Measurements from ENCODE around the gene OSBPL10. TPM values are rescaled to one million over a fixed set of nuclear protein-coding genes. Genes with fewer than 3 reads are reported as not detected.

The OSBPL10 gene
- polyA plus RNA-seq, 1 donor = 6.8 TPM

DNA sequence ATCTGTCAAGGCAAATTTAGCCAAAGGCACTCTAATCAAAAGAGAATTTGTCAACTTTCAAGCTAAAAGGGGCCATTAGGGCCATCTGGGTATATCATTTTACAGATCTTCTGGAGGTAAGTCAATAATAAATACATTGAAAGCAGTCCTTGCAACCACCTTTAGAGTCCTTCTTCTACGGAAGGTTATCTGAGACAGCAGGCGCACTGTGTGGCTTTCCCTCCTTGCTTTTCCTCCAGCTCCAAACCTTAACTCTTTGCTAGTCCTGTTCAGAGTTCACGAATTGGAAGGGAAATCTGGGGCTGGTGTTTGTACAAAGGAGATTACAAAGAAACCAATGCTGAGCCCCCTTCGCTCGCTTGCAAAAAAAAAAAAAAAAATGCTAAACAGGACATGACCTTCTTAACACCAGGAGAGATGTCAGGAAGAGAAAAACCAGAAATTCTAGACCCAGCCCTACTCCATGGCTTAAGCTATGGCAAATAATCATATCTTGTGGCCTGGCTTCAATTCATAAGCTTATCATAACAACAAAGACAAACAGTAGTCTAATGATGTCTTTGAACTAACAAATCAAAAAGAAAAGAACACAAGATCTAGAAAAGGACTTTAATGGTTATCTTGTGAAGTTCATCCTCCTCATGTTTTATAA lies 232.7 kb downstream of the OSBPL10 start:
- no peak for DNase-seq (ENCODE audit: low read depth)

DNA sequence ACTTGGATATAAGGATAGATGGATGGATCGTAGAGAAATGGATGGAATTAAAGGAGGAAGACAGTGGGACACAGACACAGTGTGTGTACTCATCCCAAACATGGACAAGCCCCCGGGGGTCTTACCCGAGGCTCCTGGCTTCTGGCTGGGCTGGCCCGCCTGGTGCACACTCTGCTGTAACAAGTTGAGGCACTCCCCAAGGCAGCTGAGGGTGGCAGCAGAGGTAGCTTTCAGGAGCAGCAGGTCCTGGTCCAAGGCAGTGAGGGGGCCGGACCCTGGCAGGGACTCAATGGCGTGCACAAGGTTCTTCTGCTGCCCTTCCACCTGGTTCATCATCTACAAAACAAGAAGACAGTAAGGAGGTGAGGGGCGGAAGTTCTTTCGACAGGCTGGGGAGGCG lies 233.3 kb downstream of the OSBPL10 start:
- DNase-seq (ENCODE audit: low read depth) = no peak

DNA sequence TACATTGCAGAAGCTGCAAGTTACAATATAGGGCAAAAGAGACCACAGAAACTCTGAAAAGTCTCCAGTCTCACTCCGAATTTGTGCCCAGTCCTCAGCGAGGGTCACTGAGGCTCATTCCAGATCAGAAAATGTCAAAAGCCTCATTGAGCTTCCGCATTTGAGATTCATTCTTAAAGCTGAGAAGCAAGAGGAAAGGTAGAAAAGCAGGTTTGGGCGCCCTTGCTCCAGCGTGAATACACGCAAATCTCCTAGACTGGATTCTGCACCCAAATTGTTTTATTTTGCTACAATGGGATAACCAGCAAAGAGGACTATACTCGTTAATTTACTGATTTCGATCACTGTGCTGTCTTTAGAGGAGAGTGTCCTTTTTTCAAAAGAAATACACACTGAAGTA lies 236.1 kb downstream of the OSBPL10 start:
- no peak for DNase-seq (ENCODE audit: low read depth)

DNA sequence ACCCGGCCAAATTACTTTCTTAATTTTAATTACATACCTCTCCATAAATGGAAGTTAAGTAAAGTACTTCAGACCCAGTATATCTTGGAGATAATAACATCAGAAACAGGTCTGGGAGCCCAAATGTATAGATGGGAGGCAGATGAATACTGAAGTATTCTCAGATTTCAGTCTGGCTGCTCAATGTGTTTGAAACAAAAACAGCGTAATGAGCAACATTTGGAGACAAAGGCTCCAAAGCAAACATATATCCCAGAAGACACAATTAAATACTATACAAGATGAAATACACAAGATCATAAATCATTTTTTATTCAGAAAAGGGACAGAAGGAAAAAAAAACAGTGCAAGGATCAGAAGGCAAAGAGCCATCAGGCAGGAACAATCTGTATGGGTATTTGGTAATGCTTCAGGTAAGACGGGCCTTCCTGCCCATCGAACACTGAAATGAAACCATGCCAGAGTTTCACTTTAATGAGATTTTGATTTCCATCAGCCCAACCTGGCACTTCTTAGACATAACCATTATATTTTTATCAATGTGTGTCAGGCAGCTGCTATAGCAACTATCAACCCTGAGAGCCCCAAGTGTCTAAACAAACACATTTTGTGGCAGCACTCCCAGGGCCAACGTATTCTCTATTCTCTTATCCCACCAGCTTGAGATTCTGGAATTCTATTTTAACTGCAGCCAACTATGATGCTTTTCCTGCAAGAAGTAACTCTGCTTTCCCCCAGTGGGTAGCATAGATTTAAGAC lies 237.6 kb downstream of the OSBPL10 start:
- DNase-seq (ENCODE audit: low read depth) = no peak

DNA sequence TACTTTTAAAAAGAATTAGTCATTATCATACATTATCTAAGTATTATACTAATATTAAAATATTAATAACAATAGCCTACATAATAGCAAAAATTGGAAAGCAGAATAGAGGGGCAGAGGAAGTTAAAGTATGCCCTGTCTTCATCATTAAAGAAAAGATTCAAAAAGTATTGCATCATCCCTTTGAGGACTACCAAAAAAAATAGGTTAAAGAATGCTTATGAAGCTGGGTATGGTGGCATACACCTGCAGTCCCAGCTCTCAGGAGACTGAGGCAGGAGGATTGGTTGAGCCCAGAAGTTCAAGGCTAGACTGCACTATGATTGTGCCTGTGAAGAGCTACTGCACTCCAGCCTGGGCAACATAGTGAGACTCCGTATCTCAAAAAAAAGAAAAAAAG lies 240.7 kb downstream of the OSBPL10 start:
- DNase-seq (ENCODE audit: low read depth) = no peak

DNA sequence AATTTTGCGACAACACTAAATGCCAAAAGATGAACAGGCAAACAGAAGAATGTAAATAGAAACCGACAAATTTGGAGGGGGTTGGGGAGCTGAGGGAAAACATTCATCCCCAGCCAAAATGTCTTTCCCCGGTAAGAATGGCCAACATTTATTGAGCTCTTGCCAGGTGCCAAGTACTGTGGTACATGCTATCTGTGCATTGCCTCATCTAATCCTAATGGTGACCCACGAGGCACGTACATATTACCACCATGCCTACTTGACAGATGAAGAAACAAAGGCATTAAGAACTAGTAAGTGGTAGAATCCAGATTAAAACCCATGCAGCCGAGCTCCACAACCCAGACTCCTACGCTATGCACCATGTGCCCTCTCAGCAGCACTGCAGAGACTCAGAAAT lies 242.7 kb downstream of the OSBPL10 start:
- no peak for DNase-seq (ENCODE audit: low read depth)

DNA sequence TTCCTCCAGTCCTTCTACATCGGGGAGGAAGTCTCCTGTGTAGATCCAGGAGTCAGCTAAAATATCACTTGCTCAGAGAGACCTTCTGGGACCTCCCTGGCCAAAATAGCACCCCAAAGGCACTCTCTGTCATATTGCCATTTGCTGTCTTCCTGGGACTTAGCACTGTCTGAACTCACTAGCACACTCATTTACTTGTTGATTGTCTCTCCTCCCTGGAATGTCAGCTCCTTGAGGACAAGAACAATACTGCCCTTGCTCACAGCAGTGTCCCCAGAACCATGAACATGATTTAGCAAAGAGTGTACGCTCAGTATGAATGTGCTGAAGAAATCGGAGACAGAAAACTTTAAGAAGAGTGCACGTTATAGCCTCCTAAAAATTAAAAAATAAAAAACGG lies 245.4 kb downstream of the OSBPL10 start:
- DNase-seq (ENCODE audit: low read depth) = no peak

DNA sequence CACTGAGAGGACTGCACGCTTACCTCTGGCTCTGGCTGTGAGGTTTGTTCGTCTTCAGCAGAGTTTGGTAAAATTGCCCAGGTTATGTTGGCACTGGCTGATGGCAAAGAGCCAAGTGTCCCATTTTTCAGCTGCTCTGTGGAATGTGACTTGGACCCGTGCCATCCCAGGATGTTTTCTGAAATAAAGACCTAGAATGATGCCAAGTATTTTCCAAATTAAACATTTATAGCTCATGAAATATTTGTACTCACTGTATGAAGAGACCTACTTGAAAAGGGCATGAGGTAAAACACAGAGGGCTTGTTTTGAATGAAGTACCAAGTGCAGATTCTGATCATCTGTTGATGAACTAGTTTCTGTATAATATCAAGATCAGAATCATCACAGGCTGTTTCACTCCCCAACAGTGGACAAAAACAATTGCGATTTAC lies 247.8 kb downstream of the OSBPL10 start:
- no peak for DNase-seq (ENCODE audit: low read depth)

DNA sequence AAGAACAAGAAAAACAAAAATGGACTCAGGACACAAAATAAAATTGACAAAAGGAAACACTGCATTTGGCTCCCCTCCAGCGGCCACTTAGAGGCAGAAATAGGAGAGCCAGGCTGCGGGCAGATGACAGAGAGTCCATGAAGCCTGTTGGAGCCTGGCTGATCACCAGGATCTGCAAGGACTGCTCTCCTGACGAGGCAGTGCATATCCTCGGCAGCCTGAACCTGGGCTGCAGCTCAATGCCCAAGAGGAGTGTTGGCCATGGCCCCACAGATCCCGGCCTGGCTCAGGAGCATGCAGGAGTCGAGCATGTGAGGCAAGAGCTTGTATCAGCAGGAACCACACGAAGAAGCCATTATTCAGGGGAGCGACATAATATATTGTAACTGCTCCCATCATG lies 248.5 kb downstream of the OSBPL10 start:
- no peak for DNase-seq (ENCODE audit: low read depth)

DNA sequence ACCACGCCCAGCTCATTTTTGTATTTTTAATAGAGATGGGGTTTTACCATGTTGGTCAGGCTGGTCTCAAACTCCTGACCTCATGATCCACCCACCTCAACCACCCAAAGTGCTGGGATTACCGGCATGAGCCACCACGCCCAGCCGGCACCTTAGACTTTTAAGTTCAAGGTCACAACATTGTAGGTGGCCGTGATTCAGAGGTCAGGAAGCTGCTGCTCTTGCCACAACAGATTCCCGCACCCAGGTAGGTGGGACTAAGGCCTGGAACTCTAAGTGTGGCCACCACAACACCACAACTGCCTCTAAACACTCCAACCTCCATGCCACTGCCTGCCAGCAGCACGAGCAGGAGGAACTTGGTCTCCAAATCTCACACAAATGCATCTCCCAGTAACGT lies 251.5 kb downstream of the OSBPL10 start:
- DNase-seq (ENCODE audit: low read depth) = no peak

DNA sequence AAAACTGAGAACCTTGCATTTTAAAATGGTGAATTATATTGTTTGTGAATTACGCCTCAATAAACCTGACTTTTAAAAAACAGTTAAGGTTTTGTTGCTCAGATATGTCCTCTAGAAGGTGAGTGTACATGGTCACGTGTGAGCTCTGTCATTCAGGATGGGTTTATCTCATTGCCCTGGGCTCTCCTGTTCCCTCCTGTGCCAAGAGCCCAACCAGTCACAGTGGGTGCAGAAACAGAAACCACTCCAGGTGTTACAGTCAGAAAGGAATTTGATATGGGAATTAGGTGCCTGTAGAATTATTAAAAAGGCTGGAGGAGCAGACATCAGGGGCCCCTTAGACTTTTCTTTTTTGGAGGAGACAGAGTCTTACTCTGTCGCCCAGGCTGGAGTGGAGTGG lies 252.0 kb downstream of the OSBPL10 start:
- no peak for DNase-seq (ENCODE audit: low read depth)

DNA sequence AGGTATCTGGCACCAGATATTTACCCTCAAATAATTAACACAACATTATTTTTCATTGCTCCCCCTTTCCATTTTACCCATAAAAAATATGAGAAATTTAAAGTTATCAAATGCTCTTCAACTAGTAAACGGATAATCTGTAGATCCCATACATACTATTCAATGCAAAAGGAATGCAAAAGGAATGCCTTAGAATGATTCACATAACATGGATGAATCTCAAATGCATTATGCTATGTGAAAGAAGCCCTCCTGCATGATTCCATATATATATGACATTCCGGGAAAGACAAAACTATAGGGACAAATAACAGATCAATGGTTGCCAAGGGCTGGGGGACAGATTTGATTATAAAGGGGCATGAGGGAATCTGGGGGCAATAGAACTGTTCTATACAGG lies 252.7 kb downstream of the OSBPL10 start:
- DNase-seq (ENCODE audit: low read depth) = no peak

DNA sequence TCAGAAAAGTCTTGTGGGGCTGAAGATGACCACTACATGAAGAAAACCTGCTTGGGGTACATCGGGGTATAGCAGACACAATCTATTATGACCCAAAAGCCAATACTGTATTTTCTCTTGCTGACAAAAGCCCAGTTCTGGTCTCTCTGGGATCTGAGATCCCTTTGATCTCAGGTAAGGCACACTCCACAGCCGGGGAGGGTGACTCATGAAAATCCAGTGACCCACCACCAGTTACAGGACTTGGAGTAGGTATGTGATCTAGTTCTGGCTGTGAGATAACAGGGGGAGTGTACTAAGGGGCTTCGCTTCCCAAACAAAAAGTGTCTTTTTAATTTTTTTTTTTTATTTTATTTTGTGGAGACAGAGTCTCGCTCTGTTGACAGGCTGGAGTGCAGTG lies 255.1 kb downstream of the OSBPL10 start:
- DNase-seq (ENCODE audit: low read depth) = no peak

DNA sequence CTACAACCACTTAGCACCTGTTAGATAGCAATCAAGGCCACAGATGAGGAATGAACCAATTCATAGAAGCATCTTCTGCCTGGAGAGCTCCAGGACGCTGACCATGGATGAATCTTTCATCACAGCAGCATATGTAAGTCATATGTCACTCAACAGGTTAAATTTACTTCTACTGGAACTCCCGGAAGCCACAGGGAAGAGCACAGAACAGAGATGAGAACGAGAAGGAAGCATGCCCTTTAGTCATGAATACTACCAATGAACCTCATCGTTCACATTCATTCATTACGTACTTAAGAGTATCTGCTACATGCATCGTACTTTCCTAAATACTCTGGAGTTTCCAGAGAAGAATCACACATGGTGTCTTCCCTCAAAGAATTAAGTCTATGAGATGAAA lies 255.5 kb downstream of the OSBPL10 start:
- DNase-seq (ENCODE audit: low read depth) = no peak

DNA sequence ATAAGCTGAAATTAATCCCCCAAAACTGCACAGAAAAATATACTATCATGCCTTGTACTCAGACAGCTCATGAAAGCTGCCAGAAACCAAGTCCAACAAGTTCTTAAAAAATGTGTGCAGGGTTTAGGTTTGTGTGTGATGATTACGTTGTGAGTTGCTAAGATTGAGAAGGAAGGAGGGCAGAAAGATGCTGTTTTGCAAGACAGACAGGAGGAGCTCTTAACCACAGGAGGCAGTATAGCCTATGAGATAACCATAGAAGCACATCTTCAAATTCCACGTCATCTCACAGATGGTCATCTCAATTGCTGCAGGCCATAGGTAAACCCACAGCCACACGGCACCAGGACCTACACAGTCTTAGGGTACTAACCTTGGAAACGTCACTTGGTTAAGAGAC lies 256.4 kb downstream of the OSBPL10 start:
- DNase-seq (ENCODE audit: low read depth) = no peak

DNA sequence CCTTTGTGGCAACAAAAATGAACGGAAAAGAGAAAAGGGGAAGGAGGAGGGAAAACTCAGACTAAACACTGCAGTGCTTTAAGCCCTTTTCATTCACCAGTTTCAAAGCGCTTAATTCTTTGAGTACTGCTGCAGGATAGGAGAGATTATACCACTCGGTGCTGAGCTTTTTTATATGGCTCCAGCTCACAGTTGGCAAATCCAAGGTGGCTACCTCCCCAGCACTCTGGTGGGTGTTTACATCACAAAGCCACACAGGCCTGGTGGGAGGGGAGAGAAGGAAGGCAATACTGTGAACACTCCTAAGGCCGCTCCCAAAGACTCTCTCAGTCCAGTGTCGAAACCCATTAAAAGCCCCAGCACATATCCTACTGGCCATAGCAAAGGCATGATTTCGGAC lies 256.9 kb downstream of the OSBPL10 start:
- DNase-seq (ENCODE audit: low read depth) = no peak

DNA sequence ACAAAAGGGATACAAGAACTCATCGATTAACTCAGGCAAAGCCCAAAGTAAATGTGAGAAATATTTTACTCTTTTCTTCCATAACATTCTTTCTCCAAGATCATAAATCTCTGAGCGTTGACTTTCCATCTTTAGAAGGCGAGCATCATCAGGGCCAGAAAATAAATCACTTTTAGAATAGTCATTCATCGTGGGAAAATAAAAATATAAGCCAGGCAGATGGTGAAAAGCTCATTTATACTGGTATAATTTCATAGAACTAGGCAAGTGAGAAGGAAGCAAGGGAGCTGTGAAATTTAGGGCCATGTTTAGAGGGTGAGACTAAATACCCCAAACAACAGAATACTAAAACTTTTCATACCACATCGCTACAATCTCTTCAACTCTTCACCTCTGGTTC lies 257.4 kb downstream of the OSBPL10 start:
- no peak for DNase-seq (ENCODE audit: low read depth)

DNA sequence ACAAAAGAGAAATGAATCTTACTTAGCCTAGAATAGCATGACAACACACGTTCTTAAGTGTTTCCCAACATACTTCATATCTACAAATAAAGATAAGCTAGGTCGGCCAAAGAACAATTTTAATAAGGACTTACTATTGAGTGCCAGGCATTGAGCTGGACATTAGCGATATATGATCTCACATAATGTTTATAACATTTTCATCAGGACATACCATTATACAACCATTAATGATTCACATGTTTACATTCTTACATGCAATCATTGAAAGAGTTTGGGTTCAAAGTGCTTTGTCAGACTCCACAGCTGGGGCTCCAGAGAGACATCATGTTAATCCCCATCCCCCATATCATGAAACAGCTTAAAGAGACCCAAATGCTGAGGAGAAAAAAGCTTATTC lies 259.4 kb downstream of the OSBPL10 start:
- DNase-seq (ENCODE audit: low read depth) = no peak

DNA sequence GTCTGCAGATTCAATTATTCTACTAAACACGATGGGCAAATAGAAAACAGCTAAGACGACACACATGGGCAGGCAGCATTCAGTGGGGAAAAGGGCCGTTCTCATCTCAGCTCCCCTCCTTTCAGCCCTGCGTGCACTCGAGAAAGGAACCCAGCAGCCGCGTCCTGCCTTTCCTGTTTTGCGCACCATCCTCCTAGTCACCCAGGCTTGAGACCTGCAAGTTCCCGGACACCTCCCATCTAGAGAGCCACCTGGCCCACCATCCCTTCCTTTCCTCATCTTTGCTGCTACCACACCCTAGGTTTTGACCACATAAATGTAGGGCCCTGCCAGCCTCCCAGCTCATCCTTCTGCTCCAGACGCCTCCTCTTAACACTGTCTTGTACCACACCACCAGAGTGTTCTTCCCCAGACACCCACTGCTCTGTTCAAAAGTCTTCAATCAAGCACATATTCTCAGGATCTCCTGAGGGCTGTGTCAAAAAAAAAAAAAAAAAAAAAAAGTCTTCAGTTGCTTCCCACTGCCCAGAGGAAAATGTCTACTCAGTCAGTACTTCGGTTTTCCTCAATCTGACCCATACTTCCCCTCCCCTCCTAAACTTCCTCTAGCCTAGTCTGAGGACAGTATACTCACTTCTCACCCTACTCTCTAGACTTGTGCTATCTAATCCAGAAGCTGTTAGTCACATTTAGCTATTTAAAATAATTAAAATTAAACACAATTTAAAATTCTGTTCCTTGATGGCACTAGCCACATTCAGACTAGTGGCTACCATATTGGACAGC lies 266.4 kb downstream of the OSBPL10 start:
- DNase-seq (ENCODE audit: low read depth) = no peak

DNA sequence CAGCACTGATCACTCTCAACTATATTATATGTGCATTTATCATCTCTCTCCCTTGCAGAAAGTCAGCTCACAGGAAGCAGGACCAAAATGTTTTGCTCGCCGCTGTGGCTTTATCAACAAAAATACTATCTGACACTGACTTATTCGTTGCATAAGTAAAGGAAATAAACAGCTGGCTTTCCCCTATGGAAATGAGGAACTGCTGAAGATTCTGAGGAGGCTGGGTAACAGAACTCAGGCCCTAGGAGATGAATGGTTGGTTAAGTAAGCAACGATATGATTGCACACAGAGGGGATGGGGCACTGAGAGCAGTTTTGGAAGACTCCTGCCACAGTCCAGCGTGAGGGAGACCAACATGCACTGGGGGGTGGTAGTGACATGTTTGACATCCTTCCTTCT lies 267.2 kb downstream of the OSBPL10 start:
- DNase-seq (ENCODE audit: low read depth) = no peak

DNA sequence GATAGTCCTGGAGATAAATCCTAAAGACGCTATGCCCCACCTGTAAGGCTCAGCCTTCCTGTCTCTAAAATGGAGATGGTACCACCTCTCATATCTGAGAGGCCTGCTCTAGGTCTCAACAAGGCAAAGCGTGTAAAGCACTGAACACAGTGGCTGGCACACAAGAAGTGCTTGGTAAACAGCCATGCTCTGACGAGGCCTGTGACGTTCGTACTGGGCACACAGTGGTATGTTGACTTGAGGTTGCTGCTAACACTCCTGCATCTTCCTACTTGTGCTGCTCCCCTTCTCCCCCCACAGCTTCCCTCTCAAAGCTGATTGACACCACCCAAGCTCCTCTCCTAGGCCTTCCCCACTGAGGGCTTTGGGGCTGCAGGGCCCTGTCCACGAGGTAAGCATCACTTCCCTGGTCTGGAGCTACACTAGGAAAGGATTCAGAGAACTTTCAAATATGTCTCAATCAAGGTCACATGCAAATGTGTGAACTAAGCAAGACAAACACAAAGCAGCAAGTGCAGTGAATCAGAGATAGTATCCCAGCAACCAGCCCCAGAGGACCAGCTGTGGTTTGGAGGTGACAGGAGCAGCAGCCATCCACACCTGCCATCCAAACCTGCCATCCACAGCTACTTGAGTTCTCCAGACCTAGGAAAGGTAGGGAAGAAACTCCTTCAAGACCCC lies 270.8 kb downstream of the OSBPL10 start:
- no peak for DNase-seq (ENCODE audit: low read depth)

DNA sequence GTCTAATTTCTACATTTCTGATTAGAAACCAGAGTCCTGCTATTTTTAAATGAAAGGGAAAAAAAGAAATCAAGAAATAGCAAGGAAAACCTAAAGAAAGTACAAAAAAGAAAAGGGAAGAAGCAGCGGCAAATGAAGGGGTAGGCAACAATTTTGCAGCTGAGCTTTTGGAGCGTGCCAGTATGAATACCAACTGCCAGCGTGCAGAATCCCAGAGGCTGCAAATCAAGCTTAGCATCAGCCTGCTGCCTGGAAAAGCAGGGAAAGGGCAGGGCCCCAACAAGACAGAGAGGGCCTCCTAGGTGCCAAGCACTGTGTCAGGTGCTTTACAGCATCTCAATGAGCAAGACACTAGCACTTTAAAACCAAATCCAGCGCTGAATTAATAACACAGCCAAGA lies 271.5 kb downstream of the OSBPL10 start:
- DNase-seq (ENCODE audit: low read depth) = no peak

Measured in forelimb muscle (tissue), 1 donor.